HepG2 (cell line): ENCODE measurements around the gene MYEOV. TPM values are rescaled to one million over a fixed set of nuclear protein-coding genes. Genes with fewer than 3 reads are reported as not detected.

Source experiments
- ATAC-seq: fragments of 200-7000 bp; cut with Tn5 transposase; 3 replicates; pipeline ENCODE4 v1.9.1; 2020; ENCODE audit warnings: mild to moderate bottlenecking, moderate library complexity
- BruUV-seq: library from RNA; stranded (reverse); fragments of 400-500 nt; replicated peaks from 2 replicates; lab custom pipeline; 2021; lab: Mats Ljungman, UMichigan
- CTCF ChIA-PET: fragments of 300-600 bp; formaldehyde crosslinking; extraction: SDS; loops from one replicate; lab custom pipeline; 2021; ENCODE audit warnings: low total read pairs, inconsistent platforms, low intra/inter-chr PET ratio; lab: Yijun Ruan, JAX
- POLR2A ChIA-PET: fragments of 350-600 bp; sonication (Branson Sonifier 250); formaldehyde crosslinking; loops from one replicate; lab custom pipeline; 2020; ENCODE audit warnings: antibody characterized with exemption, inconsistent platforms; lab: Yijun Ruan, JAX
- DNase-seq: peaks from one replicate; pipeline ENCODE4 v3.0.0-alpha.2; 2015; ENCODE audit warnings: low spot score
- FAIRE-seq: peaks from 3 replicates; lab custom pipeline; 2011; peaks lifted over from hg19 to GRCh38; lab: Jason Lieb, UNC
- H2AFZ ChIP-seq: one replicate; pipeline ENCODE4 v1.6.1; 2011; ENCODE audit warnings: low read length, inconsistent platforms
- H3K27ac ChIP-seq: fragments of 300-600 bp; 3 replicates; pipeline ENCODE4 v1.8.0; 2011; ENCODE audit warnings: mixed run types, mild to moderate bottlenecking, mixed read lengths, low read length, inconsistent platforms; ENCODE audit not compliant: insufficient read depth; ENCODE audit errors: extremely low read length
- H3K27me3 ChIP-seq, 2 experiments: fragments of 200-600 bp in 1 of 2; 2 replicates in 1 of 2; 3 replicates in 1 of 2; pipeline versions ENCODE4 v1.6.0 to v1.8.0; 2011; ENCODE audit warnings: low read length in 2 of 2, mild to moderate bottlenecking in 2 of 2, moderate library complexity in 2 of 2, inconsistent platforms in 1 of 2; ENCODE audit not compliant: insufficient read depth in 2 of 2, control insufficient read depth in 1 of 2
- H3K36me3 ChIP-seq, 2 experiments: fragments of 200-600 bp in 1 of 2; replicated peaks in 1 of 2; 2 replicates in 1 of 2; 3 replicates in 1 of 2; pipeline versions ENCODE4 v1.5.1 to v1.8.0; 2011; ENCODE audit warnings: low read length in 2 of 2, inconsistent platforms in 1 of 2; ENCODE audit not compliant: insufficient read depth in 2 of 2, control insufficient read depth in 1 of 2
- H3K4me1 ChIP-seq: 2 replicates; pipeline ENCODE4 v1.5.1; 2012; ENCODE audit warnings: low read length, inconsistent platforms; ENCODE audit not compliant: insufficient read depth
- H3K4me2 ChIP-seq: 2 replicates; pipeline ENCODE4 v1.6.0; 2011; ENCODE audit warnings: low read depth, low read length, inconsistent platforms
- H3K4me3 ChIP-seq, 3 experiments: fragments of 200-600 bp in 1 of 3; sonication (generic), shearing (Covaris generic) in 1 of 3; replicated peaks in 1 of 3; 2 replicates each; pipeline ENCODE4 v1.5.1; 2011 to 2016; ENCODE audit warnings: low read length in 3 of 3, inconsistent platforms in 2 of 3, low read depth in 2 of 3, mild to moderate bottlenecking in 2 of 3, control low read depth in 1 of 3, mixed read lengths in 1 of 3; ENCODE audit not compliant: insufficient read depth in 1 of 3
- H3K79me2 ChIP-seq: one replicate; pipeline ENCODE4 v1.6.1; 2011; ENCODE audit warnings: low read length, inconsistent platforms; ENCODE audit not compliant: insufficient read depth
- H3K9ac ChIP-seq: 2 replicates; pipeline ENCODE4 v1.6.0; 2011; ENCODE audit warnings: mild to moderate bottlenecking, low read depth, low read length, inconsistent platforms; ENCODE audit not compliant: insufficient read depth
- H3K9me3 ChIP-seq: 2 replicates; pipeline ENCODE4 v1.5.1; 2012; ENCODE audit warnings: mild to moderate bottlenecking, low read length
- H4K20me1 ChIP-seq: 2 replicates; pipeline ENCODE4 v1.6.0; 2011; ENCODE audit warnings: inconsistent platforms, mild to moderate bottlenecking, low read length, moderate library complexity; ENCODE audit not compliant: insufficient read depth
- ATAD3A ChIP-seq: sonication (generic); formaldehyde crosslinking; IDR thresholded peaks from 2 replicates; pipeline ENCODE4 v1.4.0; 2020; ENCODE audit warnings: missing genetic modification reagents
- FOXA1 ChIP-seq, 2 experiments: fragments of 450-650 bp in 1 of 2; sonication (generic) in 1 of 2; formaldehyde crosslinking in 1 of 2; IDR thresholded peaks; 2 replicates each; pipeline versions ENCODE4 v1.4.0 to v1.6.1; 2016 to 2020; ENCODE audit warnings: missing genetic modification reagents in 1 of 2
- FOXA3 ChIP-seq: IDR thresholded peaks from 2 replicates; pipeline ENCODE4 v1.6.1; 2016; ENCODE audit warnings: missing genetic modification reagents, missing compliant biosample characterization
- MAFF ChIP-seq: IDR thresholded peaks from 2 replicates; pipeline ENCODE4 v1.6.1; 2011; ENCODE audit warnings: low read depth, low read length, improper control_type of control experiment
- NCOA2 ChIP-seq: sonication (generic); formaldehyde crosslinking; IDR thresholded peaks from 2 replicates; pipeline ENCODE4 v1.8.0; 2022; ENCODE audit warnings: inconsistent platforms
- PHF20 ChIP-seq: sonication (generic); formaldehyde crosslinking; IDR thresholded peaks from 2 replicates; pipeline ENCODE4 v1.5.0; 2020; ENCODE audit warnings: mild to moderate bottlenecking, missing genetic modification reagents
- RFX3 ChIP-seq: IDR thresholded peaks from 2 replicates; pipeline ENCODE4 v1.6.1; 2016; ENCODE audit warnings: missing biosample characterization, missing genetic modification reagents
- SP140L ChIP-seq: sonication (generic); formaldehyde crosslinking; IDR thresholded peaks from 2 replicates; pipeline ENCODE4 v1.4.0; 2020; ENCODE audit warnings: missing genetic modification reagents, borderline replicate concordance
- ZNF605 ChIP-seq: sonication (generic); formaldehyde crosslinking; IDR thresholded peaks from 2 replicates; pipeline ENCODE4 v1.8.0; 2022; ENCODE audit warnings: mild to moderate bottlenecking, missing genetic modification reagents
- ZNF782 ChIP-seq: sonication (generic); formaldehyde crosslinking; IDR thresholded peaks from 2 replicates; pipeline ENCODE4 v1.4.0; 2020; ENCODE audit warnings: missing genetic modification reagents, mild to moderate bottlenecking, borderline replicate concordance
- WGBS: methylation state at CpG from one replicate; pipeline ENCODE4 v1.1.6; 2017; ENCODE audit warnings: low lambda C conversion rate; 5-methylcytosine and 5-hydroxymethylcytosine counted together
- in situ Hi-C: cut with HindIII; loops from 2 replicates; pipeline ENCODE4 v1.10.0; 2017; ENCODE audit warnings: low pct_unique_long_range_greater_than_20kb; ENCODE audit not compliant: extremely low pct_ligation_motif_present
- intact Hi-C: fragments of 100-400 bp; cut with micrococcal nuclease; formaldehyde crosslinking; loops from one replicate; pipeline ENCODE4 v1.10.0; 2022; ENCODE audit not compliant: unreplicated experiment
- polyA plus RNA-seq, 8 experiments: library from polyadenylated mRNA; depleted of rRNA in 3 of 8; stranded (reverse) in 7 of 8; unstranded in 1 of 8; fragments of >200 nt; fragmentation: Illumina TruSeq in 4 of 8; extraction: Trizol in 4 of 8; gene quantifications; 2 replicates each; pipeline versions ENCODE4 v1.2.1 to v1.2.3, GENCODE V29; 2011 to 2016; ENCODE audit warnings: low read depth in 4 of 8, missing spikeins in 1 of 8, mixed read lengths in 1 of 8; ENCODE audit not compliant: insufficient read depth in 1 of 8
- total RNA-seq, 5 experiments: library from RNA; depleted of rRNA; stranded (reverse); fragments of >200 nt; fragmentation: Illumina TruSeq; extraction: Trizol; gene quantifications; 2 replicates each; pipeline ENCODE4 v1.2.3, GENCODE V29; 2016; ENCODE audit warnings: low read depth in 1 of 5
- TF ChIP-seq, protein P1 (sequence below): sonication (generic); formaldehyde crosslinking; IDR thresholded peaks from 2 replicates; pipeline ENCODE4 v1.4.0; 2020; ENCODE audit warnings: missing genetic modification reagents, low read depth, mild to moderate bottlenecking, borderline replicate concordance
- TF ChIP-seq, protein P2 (sequence below), 2 experiments: sonication (generic) in 1 of 2; formaldehyde crosslinking in 1 of 2; IDR thresholded peaks; 2 replicates each; pipeline versions ENCODE4 v1.4.0 to v1.6.1; 2018 to 2020; ENCODE audit warnings: missing genetic modification reagents in 2 of 2, borderline replicate concordance in 1 of 2, low read depth in 1 of 2, mild to moderate bottlenecking in 1 of 2, missing biosample characterization in 1 of 2
- TF ChIP-seq, protein P3 (sequence below): sonication (generic); formaldehyde crosslinking; IDR thresholded peaks from 2 replicates; pipeline ENCODE4 v1.5.0; 2020; ENCODE audit warnings: missing genetic modification reagents
- TF ChIP-seq, protein P4 (sequence below): IDR thresholded peaks from 2 replicates; pipeline ENCODE4 v1.6.1; 2012; ENCODE audit warnings: low read depth, low read length, improper control_type of control experiment

Gene MYEOV
- total and polyA plus RNA-seq, 2 of the 13 experiments (the other 11 are each of a cell fraction or from before 2014, with no cell fraction given): 0.33 to 1.8 TPM

DNA sequence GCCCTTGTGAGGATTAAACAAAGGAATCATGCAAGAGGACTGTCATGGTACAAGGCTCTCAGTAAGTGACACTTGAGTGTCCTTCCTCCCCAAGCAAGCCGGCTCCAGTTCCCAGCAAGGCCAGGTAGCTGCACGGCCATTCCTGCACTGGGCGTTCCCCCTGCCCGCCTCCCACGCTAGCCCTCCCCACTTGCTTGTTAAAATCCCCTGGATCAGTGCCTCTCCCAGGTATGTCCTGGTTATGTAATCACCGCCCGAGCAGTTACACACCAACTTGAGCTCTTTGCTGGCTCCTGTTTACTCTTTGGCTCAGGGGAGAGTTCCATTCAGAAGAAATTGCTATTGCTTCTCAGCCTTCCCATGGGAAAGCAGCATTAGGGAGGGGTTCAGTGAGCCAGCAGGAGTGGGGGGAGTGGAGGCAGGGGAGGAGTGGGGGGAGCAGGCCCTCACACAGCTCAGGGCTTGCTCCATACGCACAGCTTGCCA lies 19.4 kb upstream of the MYEOV start:
- WGBS: 0% methylated on average over 4 of the region's 8 CpGs
- FAIRE-seq (peak; percentile 15), DNase-seq (no peak), ATAC-seq (no peak)
- Histone ChIP-seq H3K4me3 (no peak overlapping the region), H3K79me2 (no peaks in the 10 kb centered on the region), H3K9me3 (no peaks in the 10 kb centered on the region), H2AFZ (no peak overlapping the region), H4K20me1 (0 out of 2 replicates have a peak, but pooled peaks cover 3% of the 10 kb centered on the region), H3K27me3 (peaks cover 5 to 21% of the 10 kb centered on the region in 2 experiments; a peak in 3 of 5 replicates), H3K27ac (no peak overlapping the region), H3K9ac (no peak overlapping the region), H3K4me2 (no peak overlapping the region), H3K4me1 (peaks cover 42% of the 10 kb centered on the region), H3K36me3 (no peaks in the 10 kb centered on the region)
- ChIA-PET CTCF (no interaction called here), POLR2A (no interaction called here)
- TF ChIP-seq, protein P1, sequence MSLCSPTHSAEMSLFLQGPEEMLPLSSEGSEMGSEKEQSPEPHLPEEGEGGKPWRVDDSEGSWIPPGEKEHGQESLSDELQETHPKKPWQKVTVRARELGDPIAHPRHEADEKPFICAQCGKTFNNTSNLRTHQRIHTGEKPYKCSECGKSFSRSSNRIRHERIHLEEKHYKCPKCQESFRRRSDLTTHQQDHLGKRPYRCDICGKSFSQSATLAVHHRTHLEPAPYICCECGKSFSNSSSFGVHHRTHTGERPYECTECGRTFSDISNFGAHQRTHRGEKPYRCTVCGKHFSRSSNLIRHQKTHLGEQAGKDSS (CRISPR knock-in tag): no peak
- TF ChIP-seq FOXA3 (CRISPR knock-in tag) (0 out of 2 replicates have a peak, but pooled peaks have one; percentile 40), RFX3 (CRISPR knock-in tag) (no peak), SP140L (no peak), ZNF782 (CRISPR knock-in tag) (no peak), NCOA2 (CRISPR knock-in tag) (no peak), PHF20 (CRISPR knock-in tag) (no peak), MAFF (no peak), ZNF605 (no peak), FOXA1 (IDR thresholded peaks at IDR 0.05) (no peak), FOXA1 (CRISPR knock-in tag; IDR thresholded peaks at IDR 0.05) (0 out of 2 replicates have a peak, but pooled peaks have one; percentile 19), ATAD3A (CRISPR knock-in tag) (no peak)
- TF ChIP-seq, protein P2, sequence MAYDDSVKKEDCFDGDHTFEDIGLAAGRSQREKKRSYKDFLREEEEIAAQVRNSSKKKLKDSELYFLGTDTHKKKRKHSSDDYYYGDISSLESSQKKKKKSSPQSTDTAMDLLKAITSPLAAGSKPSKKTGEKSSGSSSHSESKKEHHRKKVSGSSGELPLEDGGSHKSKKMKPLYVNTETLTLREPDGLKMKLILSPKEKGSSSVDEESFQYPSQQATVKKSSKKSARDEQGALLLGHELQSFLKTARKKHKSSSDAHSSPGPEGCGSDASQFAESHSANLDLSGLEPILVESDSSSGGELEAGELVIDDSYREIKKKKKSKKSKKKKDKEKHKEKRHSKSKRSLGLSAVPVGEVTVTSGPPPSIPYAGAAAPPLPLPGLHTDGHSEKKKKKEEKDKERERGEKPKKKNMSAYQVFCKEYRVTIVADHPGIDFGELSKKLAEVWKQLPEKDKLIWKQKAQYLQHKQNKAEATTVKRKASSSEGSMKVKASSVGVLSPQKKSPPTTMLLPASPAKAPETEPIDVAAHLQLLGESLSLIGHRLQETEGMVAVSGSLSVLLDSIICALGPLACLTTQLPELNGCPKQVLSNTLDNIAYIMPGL (CRISPR knock-in tag; IDR thresholded peaks at IDR 0.05; ENCODE audit: borderline replicate concordance in 1 of 2, low read depth in 1 of 2): no peak
- TF ChIP-seq, protein P3, sequence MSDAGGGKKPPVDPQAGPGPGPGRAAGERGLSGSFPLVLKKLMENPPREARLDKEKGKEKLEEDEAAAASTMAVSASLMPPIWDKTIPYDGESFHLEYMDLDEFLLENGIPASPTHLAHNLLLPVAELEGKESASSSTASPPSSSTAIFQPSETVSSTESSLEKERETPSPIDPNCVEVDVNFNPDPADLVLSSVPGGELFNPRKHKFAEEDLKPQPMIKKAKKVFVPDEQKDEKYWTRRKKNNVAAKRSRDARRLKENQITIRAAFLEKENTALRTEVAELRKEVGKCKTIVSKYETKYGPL (CRISPR knock-in tag): peak; percentile 53; the same call in 1 of the 2 replicates
- TF ChIP-seq, protein P4, sequence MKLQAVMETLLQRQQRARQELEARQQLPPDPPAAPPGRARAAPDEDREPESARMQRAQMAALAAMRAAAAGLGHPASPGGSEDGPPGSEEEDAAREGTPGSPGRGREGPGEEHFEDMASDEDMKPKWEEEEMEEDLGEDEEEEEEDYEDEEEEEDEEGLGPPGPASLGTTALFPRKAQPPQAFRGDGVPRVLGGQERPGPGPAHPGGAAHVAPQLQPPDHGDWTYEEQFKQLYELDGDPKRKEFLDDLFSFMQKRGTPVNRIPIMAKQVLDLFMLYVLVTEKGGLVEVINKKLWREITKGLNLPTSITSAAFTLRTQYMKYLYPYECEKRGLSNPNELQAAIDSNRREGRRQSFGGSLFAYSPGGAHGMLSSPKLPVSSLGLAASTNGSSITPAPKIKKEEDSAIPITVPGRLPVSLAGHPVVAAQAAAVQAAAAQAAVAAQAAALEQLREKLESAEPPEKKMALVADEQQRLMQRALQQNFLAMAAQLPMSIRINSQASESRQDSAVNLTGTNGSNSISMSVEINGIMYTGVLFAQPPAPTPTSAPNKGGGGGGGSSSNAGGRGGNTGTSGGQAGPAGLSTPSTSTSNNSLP: no peak
- in situ Hi-C loops: loop anchor here (10.0 kb wide), 1 partner anchor 60 kb away; no protein-coding TSS in a partner anchor
- intact Hi-C loops: no loop called here
- BruUV-seq: no TSS peak
